Measurements from ENCODE around the gene PIP5K1B. TPM values are rescaled to one million over a fixed set of nuclear protein-coding genes. Genes with fewer than 3 reads are reported as not detected.

The PIP5K1B gene
- total RNA-seq, 1 donor from 2014 or later: 0.15 TPM

GRCh38 chr9:68852941-68853340 is 147.9 kb downstream of the PIP5K1B start:
- DNase-seq (ENCODE audit: low read depth): no peak

GRCh38 chr9:68859347-68859746 is 154.3 kb downstream of the PIP5K1B start:
- DNase-seq (ENCODE audit: low read depth): no peak

GRCh38 chr9:68860419-68860818 is 155.4 kb downstream of the PIP5K1B start:
- DNase-seq (ENCODE audit: low read depth): no peak

- no peak for DNase-seq (ENCODE audit: low read depth)
Measured at GRCh38 chr9:68861436-68861835, 156.4 kb downstream of the PIP5K1B start.

DNA sequence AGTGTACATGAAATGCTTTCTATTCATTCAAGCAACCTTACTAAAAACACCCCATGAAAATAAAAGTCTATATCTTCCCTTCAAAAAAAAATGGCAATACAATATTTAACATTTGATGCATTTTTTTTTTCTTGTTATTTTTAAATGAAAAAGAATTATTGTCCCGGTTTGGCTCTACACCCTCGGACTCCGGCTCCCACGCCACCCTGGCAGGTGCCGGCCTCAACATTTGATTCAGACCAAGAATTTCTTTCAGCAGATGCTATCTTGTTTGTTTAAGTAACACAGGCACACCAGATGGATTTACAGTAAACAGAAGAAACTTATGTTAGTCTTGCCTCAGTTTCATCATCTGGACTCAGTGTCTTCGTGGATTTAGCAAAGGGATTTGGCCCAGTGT is 162.0 kb downstream of the PIP5K1B start:
- no peak for DNase-seq (ENCODE audit: low read depth)

DNA sequence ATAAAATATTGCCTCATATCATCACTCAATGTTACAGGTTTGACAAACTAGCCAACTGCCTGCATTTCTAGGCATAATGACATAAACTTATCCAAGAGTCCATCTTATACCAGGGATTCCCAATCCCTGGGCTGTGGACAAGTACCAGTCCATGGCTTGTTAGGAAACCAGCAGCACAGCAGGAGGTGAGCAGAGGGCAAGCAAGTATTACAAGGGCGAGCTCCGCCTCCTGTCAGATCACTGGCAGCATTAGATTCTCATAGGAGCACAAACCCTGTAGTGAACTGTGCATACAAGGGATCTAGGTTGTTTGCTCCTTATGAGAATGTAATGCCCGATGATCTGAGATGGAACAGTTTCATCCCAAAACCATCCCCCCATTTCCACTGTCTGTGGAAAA is 164.0 kb downstream of the PIP5K1B start:
- DNase-seq (ENCODE audit: low read depth): no peak

DNA sequence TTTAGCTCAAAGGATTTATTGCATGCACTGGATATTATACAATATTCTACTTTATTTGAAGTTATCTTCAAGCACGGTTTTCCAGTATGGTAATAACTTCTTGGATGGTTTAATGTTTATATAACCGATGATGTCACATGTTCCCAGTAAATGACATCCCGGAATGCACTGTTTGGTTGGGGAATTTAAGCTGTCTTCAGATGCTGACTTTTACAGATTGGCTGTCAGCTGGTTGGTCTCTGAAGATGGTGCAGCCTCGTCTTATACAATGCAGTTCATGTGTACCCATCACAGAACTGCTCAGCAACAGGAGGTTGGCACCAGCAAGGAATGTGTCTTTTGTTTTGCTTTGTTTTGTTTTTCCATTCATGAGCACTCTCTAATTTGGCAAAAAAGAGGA is 165.0 kb downstream of the PIP5K1B start:
- DNase-seq (ENCODE audit: low read depth): no peak

DNA sequence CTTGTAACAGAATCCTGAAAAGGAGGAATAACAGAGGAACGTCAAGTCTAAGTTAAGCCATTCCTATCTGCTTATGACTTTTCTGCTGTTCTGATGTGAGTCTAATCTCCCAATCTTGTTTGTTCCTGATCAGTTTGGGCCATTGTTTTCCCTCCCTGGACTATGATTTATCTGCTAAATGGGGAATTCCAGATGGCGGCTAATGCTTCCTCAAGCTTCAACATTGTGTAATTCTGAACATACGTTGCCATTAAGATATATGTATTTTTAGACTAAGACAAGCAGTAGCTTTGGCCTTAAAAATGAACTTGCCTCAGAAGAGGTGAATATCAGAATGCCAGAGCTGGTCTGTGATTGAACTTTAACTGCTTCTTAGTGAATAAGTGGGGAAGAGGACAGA is 166.2 kb downstream of the PIP5K1B start:
- no peak for DNase-seq (ENCODE audit: low read depth)

DNA sequence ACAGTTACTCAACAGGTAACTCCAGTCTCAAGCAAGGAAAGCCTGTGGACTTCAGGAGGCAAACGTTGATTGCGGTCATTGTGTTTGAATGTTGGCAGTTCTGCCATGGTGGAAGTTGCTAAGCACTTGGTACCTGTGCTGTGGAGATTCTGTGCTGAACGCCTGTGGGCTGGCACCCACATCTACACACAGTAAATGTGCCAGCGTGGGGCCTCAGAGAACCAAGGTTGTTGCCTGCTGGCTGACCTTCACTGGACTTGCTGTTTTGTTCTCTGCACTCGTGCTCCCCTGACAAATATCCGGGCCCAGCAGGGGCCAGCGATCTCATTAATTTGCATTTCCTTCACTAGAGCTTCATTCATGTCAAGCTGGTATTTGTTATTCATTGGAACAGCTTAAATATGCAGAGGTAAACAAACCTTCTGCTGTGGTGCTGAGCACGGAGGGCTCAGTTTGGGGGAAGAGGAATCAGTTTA is 167.0 kb downstream of the PIP5K1B start:
- no peak for DNase-seq (ENCODE audit: low read depth)

- no peak for DNase-seq (ENCODE audit: low read depth)
Measured at GRCh38 chr9:68873179-68873578, 168.1 kb downstream of the PIP5K1B start.

DNA sequence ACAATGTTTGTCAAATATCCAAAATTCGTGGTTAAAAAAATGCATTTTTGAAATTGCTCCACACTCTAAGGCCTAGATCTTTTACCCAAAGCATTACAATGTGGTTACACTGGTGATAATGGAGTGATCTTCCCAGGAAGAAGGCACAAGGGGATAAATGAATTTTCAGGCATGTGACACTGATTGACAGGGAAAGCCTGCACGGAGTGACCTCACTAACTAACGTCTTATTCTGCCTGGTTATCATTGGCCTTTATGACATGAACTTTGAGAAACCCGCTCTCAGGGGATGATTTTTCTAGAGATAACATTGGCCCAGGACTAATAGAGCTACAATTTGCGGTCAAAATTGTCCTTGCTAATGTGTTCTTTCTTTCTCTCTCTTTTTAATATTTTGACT is 171.2 kb downstream of the PIP5K1B start:
- no peak for DNase-seq (ENCODE audit: low read depth)

GRCh38 chr9:68876681-68877080 is 171.6 kb downstream of the PIP5K1B start:
- DNase-seq (ENCODE audit: low read depth): no peak

GRCh38 chr9:68877219-68877618 is 172.2 kb downstream of the PIP5K1B start:
- no peak for DNase-seq (ENCODE audit: low read depth)

DNA sequence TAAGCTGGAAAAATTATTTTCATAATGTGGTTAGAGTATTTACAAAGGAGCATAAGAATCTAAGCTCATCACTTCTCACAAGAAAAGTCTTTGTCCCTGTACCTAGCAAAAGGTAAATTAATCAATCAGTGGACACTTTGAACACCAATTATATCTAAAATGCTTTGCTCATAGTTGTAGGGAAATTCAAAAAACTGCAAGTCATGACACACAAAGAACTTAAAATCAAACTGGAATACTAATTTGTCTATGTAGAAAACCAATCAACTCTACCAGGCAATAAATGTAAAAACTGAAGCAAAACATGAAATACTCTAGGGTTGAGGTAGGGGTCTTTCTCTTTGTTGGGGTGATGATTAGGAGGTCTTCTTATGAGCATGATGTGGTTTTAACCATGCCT is 173.4 kb downstream of the PIP5K1B start:
- DNase-seq (ENCODE audit: low read depth): no peak

DNA sequence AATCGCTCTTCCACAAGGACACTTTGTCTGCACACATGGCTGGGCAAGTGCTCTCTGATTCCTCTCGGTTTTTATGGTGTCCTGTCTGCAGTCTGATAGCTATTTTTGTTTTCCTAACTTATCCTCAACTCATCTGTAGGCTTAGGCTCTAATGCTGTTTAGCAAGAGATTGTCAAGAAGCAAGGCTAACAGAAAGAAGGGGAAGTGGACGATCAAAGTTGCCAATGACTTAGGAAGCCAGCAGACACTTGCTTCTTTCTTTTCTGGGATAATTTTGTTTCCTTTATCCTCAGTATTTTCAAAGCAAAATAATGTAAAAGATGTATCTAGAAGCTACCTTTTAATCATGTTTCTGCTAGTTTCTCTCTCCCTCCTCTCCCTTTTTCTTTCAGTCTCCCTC is 178.2 kb downstream of the PIP5K1B start:
- no peak for DNase-seq (ENCODE audit: low read depth)

GRCh38 chr9:68887232-68887631 is 182.2 kb downstream of the PIP5K1B start:
- DNase-seq (ENCODE audit: low read depth): no peak

DNA sequence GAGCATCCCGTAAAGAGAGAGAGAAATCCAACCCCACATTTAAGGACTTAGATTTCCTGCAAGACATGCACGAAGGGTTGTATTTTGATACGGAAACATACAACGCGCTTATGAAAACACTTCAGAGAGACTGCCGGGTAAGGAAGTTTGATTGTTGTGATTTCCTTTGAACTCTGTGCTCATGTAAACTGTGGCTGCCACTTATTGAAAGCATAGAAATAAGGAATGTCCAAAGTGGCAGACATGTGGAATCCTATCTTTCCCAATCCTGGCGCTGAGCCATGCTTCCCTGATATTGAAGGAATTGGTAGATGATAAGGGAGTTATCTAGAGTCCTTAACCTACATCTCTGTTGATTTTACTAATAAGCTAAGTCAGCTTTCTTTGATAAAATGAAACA is 189.5 kb downstream of the PIP5K1B start:
- no peak for DNase-seq (ENCODE audit: low read depth)

DNA sequence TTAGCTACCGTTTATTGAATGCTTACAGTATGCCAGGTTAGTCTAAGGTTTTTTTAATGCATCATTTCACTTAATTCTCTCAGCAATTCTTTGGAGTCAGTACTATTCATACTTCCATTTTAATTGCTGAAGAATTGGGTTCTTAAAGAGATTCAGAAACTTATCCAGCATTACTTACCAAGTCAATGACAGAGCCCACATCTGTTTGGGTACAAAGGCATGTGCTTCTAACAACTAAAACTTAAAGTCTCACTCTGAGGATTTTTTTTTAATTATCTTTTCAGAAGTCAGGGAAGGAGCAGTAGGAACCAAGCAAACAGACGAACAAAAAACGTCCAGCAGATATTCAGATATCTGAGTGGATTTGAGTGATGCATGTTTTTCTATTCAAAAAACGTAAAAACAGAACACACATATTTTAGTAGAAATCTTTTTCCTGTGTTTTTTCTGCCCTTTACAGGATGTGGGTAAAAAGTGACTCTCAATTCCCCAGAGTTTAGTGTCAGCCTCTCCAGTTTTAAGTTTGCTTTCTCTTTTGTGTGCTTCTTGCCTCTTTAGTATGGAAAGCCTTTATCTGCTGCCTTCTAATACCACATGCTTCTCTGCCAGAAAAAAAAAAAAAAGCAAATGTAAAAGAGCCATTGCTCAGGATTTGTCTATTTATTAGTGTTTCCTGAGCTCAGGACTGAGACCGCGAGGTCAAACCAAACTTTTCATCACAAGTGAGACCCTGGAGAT is 190.9 kb downstream of the PIP5K1B start:
- DNase-seq (ENCODE audit: low read depth): no peak

DNA sequence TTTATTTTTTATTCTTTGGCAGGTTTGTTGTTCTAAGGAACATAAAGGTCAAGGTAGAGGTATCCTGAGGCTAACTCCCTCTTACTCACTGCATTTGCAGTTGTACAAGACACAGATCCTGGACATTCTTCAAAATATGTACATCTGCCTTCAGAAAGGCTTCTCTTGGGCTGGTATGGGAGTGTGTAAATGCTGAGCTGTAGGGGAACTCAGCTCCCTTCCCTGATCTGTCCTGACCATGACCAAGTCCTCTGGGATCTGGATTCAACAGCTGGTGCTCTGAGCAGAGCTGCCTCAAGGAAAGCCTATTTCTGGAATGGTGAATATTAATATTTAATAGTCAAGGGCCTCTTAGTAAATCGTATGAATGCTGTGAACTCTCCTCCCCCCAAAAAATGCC is 191.4 kb downstream of the PIP5K1B start:
- DNase-seq (ENCODE audit: low read depth): no peak

- DNase-seq (ENCODE audit: low read depth): no peak
Measured at GRCh38 chr9:68897577-68898145, 192.6 kb downstream of the PIP5K1B start.

GRCh38 chr9:68898781-68899439 is 193.9 kb downstream of the PIP5K1B start:
- DNase-seq (ENCODE audit: low read depth): no peak

- no peak for DNase-seq (ENCODE audit: low read depth)
Measured at GRCh38 chr9:68904454-68904853, 199.4 kb downstream of the PIP5K1B start.

- no peak for DNase-seq (ENCODE audit: low read depth)
Measured at GRCh38 chr9:68905129-68905528, 200.1 kb downstream of the PIP5K1B start.
